DOHH2 (cell line): ENCODE results near the gene COL4A1.

Source experiments
- CTCF ChIP-seq: fragments of 200-600 bp; sonication (generic); IDR thresholded peaks from one replicate; pipeline ENCODE4 v1.5.1; 2014; ENCODE audit warnings: antibody characterized with exemption, mild to moderate bottlenecking, low read depth, low read length; ENCODE audit not compliant: poor library complexity, severe bottlenecking
- EZH2phosphoT487 ChIP-seq: fragments of 200-600 bp; sonication (generic); IDR thresholded peaks from 2 replicates; pipeline ENCODE4 v1.6.1; 2017; ENCODE audit warnings: borderline replicate concordance, mild to moderate bottlenecking, antibody characterized with exemption, low read length, moderate library complexity, mixed read lengths

- TF ChIP-seq CTCF (no peak), EZH2phosphoT487 (no peak)
Observed at GRCh38 chr13:110272651-110273050, 34.3 kb downstream of the COL4A1 start.
